Ammon's horn (tissue), 1 donor: ENCODE measurements around the gene GRID1.
"Not testable (repeated sequence)": the region's sequence is repeated elsewhere in the genome, so short reads cannot be mapped to it uniquely, and the experiment has no call there.

Experiments used
- DNase-seq: peaks from one replicate; pipeline ENCODE4 v3.0.0-alpha.2; 2016; ENCODE audit warnings: low spot score

GRID1 gene

GRCh38 chr10:86138551-86139065, 228.0 kb downstream of the GRID1 start:
- no peak for DNase-seq

GRCh38 chr10:86137561-86137960, 229.0 kb downstream of the GRID1 start:
- DNase-seq, result no peak

GRCh38 chr10:86136934-86137333, 229.7 kb downstream of the GRID1 start:
- no peak for DNase-seq

GRCh38 chr10:86135191-86135590, 231.4 kb downstream of the GRID1 start:
- DNase-seq, result no peak

- no peak for DNase-seq
Measured at GRCh38 chr10:86130737-86131475, 235.7 kb downstream of the GRID1 start.

GRCh38 chr10:86130041-86130440, 236.6 kb downstream of the GRID1 start:
- no peak for DNase-seq

GRCh38 chr10:86128360-86128759, 238.2 kb downstream of the GRID1 start:
- DNase-seq, result no peak

- DNase-seq, result no peak
Measured at GRCh38 chr10:86127274-86127819, 239.2 kb downstream of the GRID1 start.

GRCh38 chr10:86124734-86125133, 241.9 kb downstream of the GRID1 start:
- no peak for DNase-seq

GRCh38 chr10:86123715-86124114, 242.9 kb downstream of the GRID1 start:
- DNase-seq, result no peak

- no peak for DNase-seq
Measured at GRCh38 chr10:86123304-86123703, 243.3 kb downstream of the GRID1 start.

- no peak for DNase-seq
Measured at GRCh38 chr10:86122646-86123045, 243.9 kb downstream of the GRID1 start.

GRCh38 chr10:86121200-86121599, 245.4 kb downstream of the GRID1 start:
- DNase-seq, result no peak

- DNase-seq, result no peak
Measured at GRCh38 chr10:86117051-86117450, 249.5 kb downstream of the GRID1 start.

GRCh38 chr10:86113983-86114382, 252.6 kb downstream of the GRID1 start:
- no peak for DNase-seq

- DNase-seq, result no peak
Measured at GRCh38 chr10:86113501-86113900, 253.1 kb downstream of the GRID1 start.

GRCh38 chr10:86113044-86113443, 253.6 kb downstream of the GRID1 start:
- no peak for DNase-seq

- DNase-seq, result no peak
Measured at GRCh38 chr10:86111902-86112545, 254.6 kb downstream of the GRID1 start.

GRCh38 chr10:86110156-86110786, 256.3 kb downstream of the GRID1 start:
- DNase-seq, result no peak

GRCh38 chr10:86109421-86109820, 257.2 kb downstream of the GRID1 start:
- no peak for DNase-seq

- DNase-seq, result no peak
Measured at GRCh38 chr10:86108696-86109095, 257.9 kb downstream of the GRID1 start.

- not testable (repeated sequence) for DNase-seq
Measured at GRCh38 chr10:86107611-86108310, 258.8 kb downstream of the GRID1 start.
